Measurements from ENCODE around the gene PTGS1. TPM values are rescaled to one million over a fixed set of nuclear protein-coding genes. Genes with fewer than 3 reads are reported as not detected.

The PTGS1 gene
- total and polyA plus RNA-seq, 4 donors, result 0.84 to 5.3 (median 1.1) TPM

- Histone ChIP-seq H3K4me1 (ENCODE audit: control insufficient read depth in 4 of 4, insufficient read depth in 4 of 4, low read length in 3 of 4) (peaks cover 0 to 4% (median 1%) of the 10 kb centered on the region in 4 donors), H3K9ac (ENCODE audit: low read depth in 1 of 2, low read length in 2 of 2) (no peak overlapping the region), H3K9me3 (ENCODE audit: control insufficient read depth in 4 of 4, low read length in 3 of 4) (peaks cover 0 to 4% (median 0%) of the 10 kb centered on the region in 4 donors), H3K27me3 (ENCODE audit: control insufficient read depth in 4 of 4, insufficient read depth in 4 of 4, low read length in 3 of 4) (no peaks in the 10 kb centered on the region), H3K27ac (ENCODE audit: low read depth in 1 of 2, low read length in 2 of 2) (no peak overlapping the region), H3K36me3 (ENCODE audit: control insufficient read depth in 4 of 4, insufficient read depth in 3 of 4, low read depth in 1 of 4, low read length in 3 of 4) (no peaks in the 10 kb centered on the region), H3K4me3 (ENCODE audit: low read depth in 1 of 3, low read length in 3 of 3) (no peak overlapping the region)
- no peak for DNase-seq (ENCODE audit: low spot score)
- WGBS, result 91% methylated on average over 7 of the region's 7 CpGs
- no peak for TF ChIP-seq TAF1 (conservative IDR thresholded peaks at IDR 0.05)
- no peak for TF ChIP-seq HNF4G (IDR thresholded peaks at IDR 0.05)
- TF ChIP-seq MAX (IDR thresholded peaks at IDR 0.05), result no peak
- no peak for TF ChIP-seq ZBTB33 (IDR thresholded peaks at IDR 0.05)
- TF ChIP-seq EGR1 (IDR thresholded peaks at IDR 0.05; ENCODE audit: low read depth in 2 of 2), result no peak
- no peak for TF ChIP-seq YY1 (IDR thresholded peaks at IDR 0.05)
- no peak for TF ChIP-seq NR2F2 (IDR thresholded peaks at IDR 0.05)
- TF ChIP-seq JUND (IDR thresholded peaks at IDR 0.05), result no peak
- TF ChIP-seq CTCF (IDR thresholded peaks at IDR 0.05; ENCODE audit: low read depth, low read length, missing input control), result no peak
- TF ChIP-seq RAD21 (IDR thresholded peaks at IDR 0.05), result no peak
Measured at GRCh38 chr9:122367065-122367464, 3.8 kb upstream of the PTGS1 start.

- Histone ChIP-seq H3K4me3 (ENCODE audit: low read depth in 1 of 3, low read length in 3 of 3) (no peak overlapping the region), H3K9me3 (ENCODE audit: control insufficient read depth in 4 of 4, low read length in 3 of 4) (peaks cover 0 to 4% (median 0%) of the 10 kb centered on the region in 4 donors), H3K9ac (ENCODE audit: low read depth in 1 of 2, low read length in 2 of 2) (no peak overlapping the region), H3K36me3 (ENCODE audit: control insufficient read depth in 4 of 4, insufficient read depth in 3 of 4, low read depth in 1 of 4, low read length in 3 of 4) (no peaks in the 10 kb centered on the region), H3K27ac (ENCODE audit: low read depth in 1 of 2, low read length in 2 of 2) (no peak overlapping the region), H3K27me3 (ENCODE audit: control insufficient read depth in 4 of 4, insufficient read depth in 4 of 4, low read length in 3 of 4) (no peaks in the 10 kb centered on the region), H3K4me1 (ENCODE audit: control insufficient read depth in 4 of 4, insufficient read depth in 4 of 4, low read length in 3 of 4) (peaks cover 0 to 4% (median 1%) of the 10 kb centered on the region in 4 donors)
- TF ChIP-seq JUND (IDR thresholded peaks at IDR 0.05) (no peak), MAX (IDR thresholded peaks at IDR 0.05) (no peak), NR2F2 (IDR thresholded peaks at IDR 0.05) (no peak), REST (IDR thresholded peaks at IDR 0.05) (no peak), YY1 (IDR thresholded peaks at IDR 0.05) (no peak), GABPA (IDR thresholded peaks at IDR 0.05 in 1 of 2, conservative IDR thresholded peaks at IDR 0.05 in 1 of 2) (no peak)
- WGBS, result 89% methylated on average over 6 of the region's 6 CpGs
- no peak for DNase-seq (ENCODE audit: low spot score)
Measured at GRCh38 chr9:122367774-122368460, 2.9 kb upstream of the PTGS1 start.
